Endothelial cell of umbilical vein (primary cell): ENCODE data around the gene MAML3. TPM values are rescaled to one million over a fixed set of nuclear protein-coding genes. Genes with fewer than 3 reads are reported as not detected.

Experiments
- BruUV-seq: library from RNA; stranded (reverse); fragments of 400-500 nt; replicated peaks from 2 replicates; lab custom pipeline; 2021; lab: Mats Ljungman, UMichigan
- CTCF ChIA-PET: fragments of 300-600, 350-600 bp; sonication (Branson Sonifier 250); formaldehyde crosslinking; loops from one replicate; lab custom pipeline; 2021; ENCODE audit warnings: antibody characterized with exemption, inconsistent platforms; lab: Charles Lee
- POLR2A ChIA-PET: fragments of 300-600, 350-600 bp; sonication (Branson Sonifier 250); formaldehyde crosslinking; loops from one replicate; lab custom pipeline; 2021; ENCODE audit warnings: antibody characterized with exemption, inconsistent platforms; lab: Charles Lee
- DNase-seq: peaks from one replicate; pipeline ENCODE4 v3.0.0-alpha.2; 2011; ENCODE audit warnings: low read depth, low spot score
- FAIRE-seq: peaks from 2 replicates; lab custom pipeline; 2011; peaks lifted over from hg19 to GRCh38; lab: Jason Lieb, UNC
- H2AFZ ChIP-seq: 2 replicates; pipeline ENCODE4 v1.6.0; 2012; ENCODE audit warnings: low read depth, low read length, control low read depth, inconsistent platforms
- H3K27ac ChIP-seq: 2 replicates; pipeline ENCODE4 v1.5.1; 2011; ENCODE audit warnings: low read depth, mild to moderate bottlenecking, control low read depth, low read length, moderate library complexity; ENCODE audit not compliant: insufficient read depth
- H3K27me3 ChIP-seq, 2 experiments: 2 replicates each; pipeline versions ENCODE4 v1.6.0 to v1.6.1; 2011; ENCODE audit warnings: low read length in 2 of 2, mixed read lengths in 1 of 2; ENCODE audit not compliant: control insufficient read depth in 2 of 2, insufficient read depth in 2 of 2
- H3K36me3 ChIP-seq, 2 experiments: 2 replicates in 1 of 2; 3 replicates in 1 of 2; pipeline ENCODE4 v1.5.1; 2011; ENCODE audit warnings: low read length in 2 of 2, mild to moderate bottlenecking in 1 of 2, moderate library complexity in 1 of 2; ENCODE audit not compliant: control insufficient read depth in 2 of 2, insufficient read depth in 2 of 2; ENCODE audit errors: extremely low read depth in 1 of 2
- H3K4me1 ChIP-seq: 3 replicates; pipeline ENCODE4 v1.5.1; 2011; ENCODE audit warnings: mild to moderate bottlenecking, low read length; ENCODE audit not compliant: control insufficient read depth, insufficient read depth; ENCODE audit errors: extremely low read depth
- H3K4me2 ChIP-seq: 2 replicates; pipeline ENCODE4 v1.6.1; 2011; ENCODE audit warnings: low read length, control low read depth, mixed read lengths; ENCODE audit not compliant: insufficient read depth
- H3K4me3 ChIP-seq, 3 experiments: fragments of 200-600 bp in 1 of 3; sonication (generic), shearing (Covaris generic) in 1 of 3; replicated peaks in 1 of 3; 2 replicates each; pipeline ENCODE4 v1.5.1; 2011 to 2016; ENCODE audit warnings: control low read depth in 3 of 3, low read length in 3 of 3, mild to moderate bottlenecking in 2 of 3, inconsistent platforms in 1 of 3, low read depth in 1 of 3, moderate library complexity in 1 of 3; ENCODE audit not compliant: insufficient read depth in 1 of 3
- H3K79me2 ChIP-seq: 2 replicates; pipeline ENCODE4 v1.6.0; 2012; ENCODE audit warnings: low read length, inconsistent platforms; ENCODE audit not compliant: control insufficient read depth, insufficient read depth
- H3K9ac ChIP-seq: replicated peaks from 2 replicates; pipeline ENCODE3; 2011; ENCODE audit warnings: low read length, control low read depth; ENCODE audit not compliant: insufficient read depth; ENCODE audit errors: extremely low read depth
- H3K9me1 ChIP-seq: replicated peaks from 3 replicates; pipeline ENCODE4 v1.6.0; 2011; ENCODE audit warnings: mild to moderate bottlenecking, low read length; ENCODE audit not compliant: control insufficient read depth, insufficient read depth; ENCODE audit errors: extremely low read depth
- H3K9me3 ChIP-seq: replicated peaks from 2 replicates; pipeline ENCODE4 v1.5.1; 2012; ENCODE audit warnings: low read length, inconsistent platforms; ENCODE audit not compliant: control insufficient read depth, insufficient read depth
- H4K20me1 ChIP-seq: replicated peaks from 2 replicates; pipeline ENCODE3; 2011; ENCODE audit warnings: mild to moderate bottlenecking, low read length; ENCODE audit not compliant: control insufficient read depth, insufficient read depth; ENCODE audit errors: extremely low read depth
- EZH2 ChIP-seq: IDR thresholded peaks from 2 replicates; pipeline ENCODE4 v1.6.1; 2012; ENCODE audit warnings: borderline replicate concordance, low read depth, mild to moderate bottlenecking, moderate library complexity, low read length, inconsistent platforms; ENCODE audit not compliant: severe bottlenecking
- FOS ChIP-seq: IDR thresholded peaks from 2 replicates; pipeline ENCODE4 v1.6.1; 2011; ENCODE audit warnings: mild to moderate bottlenecking, low read length, moderate library complexity, borderline replicate concordance; ENCODE audit not compliant: insufficient read depth
- GATA2 ChIP-seq: IDR thresholded peaks from 2 replicates; pipeline ENCODE4 v1.7.0; 2011; ENCODE audit warnings: low read depth, mild to moderate bottlenecking, moderate library complexity, mixed read lengths, low read length; ENCODE audit not compliant: insufficient read length, insufficient read depth
- JUN ChIP-seq: IDR thresholded peaks from 2 replicates; pipeline ENCODE4 v1.6.1; 2011; ENCODE audit warnings: borderline replicate concordance, low read depth; ENCODE audit not compliant: insufficient read length, insufficient read depth
- MYC ChIP-seq: IDR thresholded peaks from one replicate; pipeline ENCODE4 v1.6.1; 2011; ENCODE audit warnings: mild to moderate bottlenecking, low read depth, low read length
- POLR2A ChIP-seq: IDR thresholded peaks from 2 replicates; pipeline ENCODE4 v1.6.1; 2012; ENCODE audit warnings: low read depth, mild to moderate bottlenecking, control low read depth, low read length
- POLR2AphosphoS5 ChIP-seq: IDR thresholded peaks from 2 replicates; pipeline ENCODE4 v1.6.1; 2012; ENCODE audit warnings: low read depth, mild to moderate bottlenecking, control low read depth, low read length, moderate library complexity; ENCODE audit not compliant: insufficient read depth
- dilution Hi-C: fragments of 300-500 bp; cut with MboI; formaldehyde crosslinking; loops from one replicate; pipeline ENCODE4 v1.15.0; 2019; ENCODE audit warnings: low sequenced_read_pairs; ENCODE audit not compliant: extremely low pct_ligation_motif_present
- intact Hi-C: fragments of 100-400 bp; cut with micrococcal nuclease; formaldehyde crosslinking; loops from one replicate; pipeline ENCODE4 v1.10.0; 2022
- polyA plus RNA-seq, 4 experiments: library from polyadenylated mRNA; depleted of rRNA in 3 of 4; stranded (reverse) in 3 of 4; unstranded in 1 of 4; fragments of >200 nt; gene quantifications; 2 replicates each; pipeline versions ENCODE4 v1.2.1 to v1.2.3, GENCODE V29; 2011 to 2012; ENCODE audit warnings: missing spikeins in 1 of 4
- total RNA-seq: library from RNA; stranded (reverse); gene quantifications from 2 replicates; pipeline ENCODE4 v1.2.3, GENCODE V29; 2021
- TF ChIP-seq, protein P1 (sequence below): IDR thresholded peaks from 2 replicates; pipeline ENCODE4 v1.6.1; 2011; ENCODE audit not compliant: insufficient read depth, insufficient read length
- TF ChIP-seq, protein P2 (sequence below), 2 donors: IDR thresholded peaks; 1 replicate in 1 of 2; 2 replicates in 1 of 2; pipeline ENCODE4 v1.5.1; 2011; ENCODE audit warnings: low read length in 2 of 2, mild to moderate bottlenecking in 2 of 2, moderate library complexity in 2 of 2, control low read depth in 1 of 2, inconsistent platforms in 1 of 2, low read depth in 1 of 2; ENCODE audit not compliant: insufficient read depth in 1 of 2; ENCODE audit errors: extremely low read depth in 1 of 2

MAML3 gene
- total and polyA plus RNA-seq, 2 donors (not counting 3 experiments of a cell fraction or from before 2014, with no cell fraction given): 14.0 to 20.3 TPM

- Histone ChIP-seq H3K4me3 (no peak overlapping the region), H2AFZ (no peak overlapping the region), H3K79me2 (no peaks in the 10 kb centered on the region), H3K9me1 (no peaks in the 10 kb centered on the region), H3K4me2 (no peak overlapping the region), H3K9ac (no peak overlapping the region), H3K4me1 (no peaks in the 10 kb centered on the region), H3K9me3 (no peaks in the 10 kb centered on the region), H3K27me3 (no peaks in the 10 kb centered on the region), H3K27ac (no peak overlapping the region), H4K20me1 (no peaks in the 10 kb centered on the region), H3K36me3 (no peaks in the 10 kb centered on the region)
- no TSS peak for BruUV-seq
- dilution Hi-C loops (no loop called here), intact Hi-C loops (no loop called here)
- CTCF ChIA-PET: no interaction called here
- TF ChIP-seq POLR2AphosphoS5 (no peak), GATA2 (no peak), FOS (no peak), MYC (no peak), POLR2A (no peak), EZH2 (no peak), JUN (no peak)
- TF ChIP-seq, protein P1, sequence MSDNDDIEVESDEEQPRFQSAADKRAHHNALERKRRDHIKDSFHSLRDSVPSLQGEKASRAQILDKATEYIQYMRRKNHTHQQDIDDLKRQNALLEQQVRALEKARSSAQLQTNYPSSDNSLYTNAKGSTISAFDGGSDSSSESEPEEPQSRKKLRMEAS: no peak
- TF ChIP-seq, protein P2, sequence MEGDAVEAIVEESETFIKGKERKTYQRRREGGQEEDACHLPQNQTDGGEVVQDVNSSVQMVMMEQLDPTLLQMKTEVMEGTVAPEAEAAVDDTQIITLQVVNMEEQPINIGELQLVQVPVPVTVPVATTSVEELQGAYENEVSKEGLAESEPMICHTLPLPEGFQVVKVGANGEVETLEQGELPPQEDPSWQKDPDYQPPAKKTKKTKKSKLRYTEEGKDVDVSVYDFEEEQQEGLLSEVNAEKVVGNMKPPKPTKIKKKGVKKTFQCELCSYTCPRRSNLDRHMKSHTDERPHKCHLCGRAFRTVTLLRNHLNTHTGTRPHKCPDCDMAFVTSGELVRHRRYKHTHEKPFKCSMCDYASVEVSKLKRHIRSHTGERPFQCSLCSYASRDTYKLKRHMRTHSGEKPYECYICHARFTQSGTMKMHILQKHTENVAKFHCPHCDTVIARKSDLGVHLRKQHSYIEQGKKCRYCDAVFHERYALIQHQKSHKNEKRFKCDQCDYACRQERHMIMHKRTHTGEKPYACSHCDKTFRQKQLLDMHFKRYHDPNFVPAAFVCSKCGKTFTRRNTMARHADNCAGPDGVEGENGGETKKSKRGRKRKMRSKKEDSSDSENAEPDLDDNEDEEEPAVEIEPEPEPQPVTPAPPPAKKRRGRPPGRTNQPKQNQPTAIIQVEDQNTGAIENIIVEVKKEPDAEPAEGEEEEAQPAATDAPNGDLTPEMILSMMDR (IDR thresholded peaks at IDR 0.05; ENCODE audit: extremely low read depth in 1 of 2, insufficient read depth in 1 of 2, low read depth in 1 of 2, low read length in 2 of 2): no peak
- FAIRE-seq (no peak), DNase-seq (no peak)
- POLR2A ChIA-PET: no interaction called here
These were observed 215.6 kb downstream of the MAML3 start for GRCh38 chr4:139938414-139938813.
